Heart left ventricle (tissue), 13 donors: ENCODE data around the gene PCGF1.

Source experiments
- POLR2A ChIP-seq, 2 donors: fragments of 450-650 bp; IDR thresholded peaks; one replicate each; pipeline ENCODE4 v1.6.1; 2017; ENCODE audit warnings: antibody characterized with exemption in 2 of 2, mild to moderate bottlenecking in 2 of 2, moderate library complexity in 2 of 2
- TF ChIP-seq, protein P1 (sequence below), 12 donors: fragments of 200-600 bp; sonication (generic) in 4 of 12; IDR thresholded peaks; one replicate each; pipeline versions ENCODE4 v1.5.0 to v1.8.0; 2018 to 2022; ENCODE audit warnings: antibody characterized with exemption in 12 of 12, mild to moderate bottlenecking in 5 of 12
- donor health status: ischemic (EF 13 %, LVEDD 7.1; RV severe dilation, severe dysfunction).
- donor health status: DM: no; HTN: yes; CAD: no.
- donor health status: DM: no; HTN: no; CAD: no.
- donor health status: ischemic (EF 25% LVEDD 6.9; RV normal size, moderate dysfunction).
- donor health status: ischemic (EF 25% LVEDD 5.7; RV mildly dilated, moderate dysfunction).
- donor health status: ischemic (EF 35%, LVEDD 5.7; RV mildly dilated, moderate dysfunction).
- donor health status: nonischemic (EF 11% LVEDD 7.7; RV severe dilation, severe dysfunction).
- donor health status: DM: yes; HTN: yes; CAD: no.
- donor health status: PGD.
- donor health status: ischemic (EF 29% LVEDD 5.4; RV normal size, mild dysfunction).
- donor health status: nonischemic (EF 23%, LVEDD 6.1; RV moderate dilation, normal function).

GRCh38 chr2:74551530-74551929, 44.0 kb upstream of the PCGF1 start:
- TF ChIP-seq, protein P1, sequence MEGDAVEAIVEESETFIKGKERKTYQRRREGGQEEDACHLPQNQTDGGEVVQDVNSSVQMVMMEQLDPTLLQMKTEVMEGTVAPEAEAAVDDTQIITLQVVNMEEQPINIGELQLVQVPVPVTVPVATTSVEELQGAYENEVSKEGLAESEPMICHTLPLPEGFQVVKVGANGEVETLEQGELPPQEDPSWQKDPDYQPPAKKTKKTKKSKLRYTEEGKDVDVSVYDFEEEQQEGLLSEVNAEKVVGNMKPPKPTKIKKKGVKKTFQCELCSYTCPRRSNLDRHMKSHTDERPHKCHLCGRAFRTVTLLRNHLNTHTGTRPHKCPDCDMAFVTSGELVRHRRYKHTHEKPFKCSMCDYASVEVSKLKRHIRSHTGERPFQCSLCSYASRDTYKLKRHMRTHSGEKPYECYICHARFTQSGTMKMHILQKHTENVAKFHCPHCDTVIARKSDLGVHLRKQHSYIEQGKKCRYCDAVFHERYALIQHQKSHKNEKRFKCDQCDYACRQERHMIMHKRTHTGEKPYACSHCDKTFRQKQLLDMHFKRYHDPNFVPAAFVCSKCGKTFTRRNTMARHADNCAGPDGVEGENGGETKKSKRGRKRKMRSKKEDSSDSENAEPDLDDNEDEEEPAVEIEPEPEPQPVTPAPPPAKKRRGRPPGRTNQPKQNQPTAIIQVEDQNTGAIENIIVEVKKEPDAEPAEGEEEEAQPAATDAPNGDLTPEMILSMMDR (IDR thresholded peaks at IDR 0.05): no peak
- no peak for TF ChIP-seq POLR2A (IDR thresholded peaks at IDR 0.05)
